Muscle layer of colon (tissue), 2 donors: ENCODE measurements around the gene AK8.
"Not testable (repeated sequence)": the region's sequence is repeated elsewhere in the genome, so short reads cannot be mapped to it uniquely, and the experiment has no call there.

Source experiments
- H3K27ac ChIP-seq: one replicate; pipeline ENCODE4 v1.7.0; 2013; ENCODE audit warnings: low read depth, mild to moderate bottlenecking, low read length, moderate library complexity
- H3K27me3 ChIP-seq, 2 donors: one replicate each; pipeline ENCODE4 v1.7.0; 2013; ENCODE audit warnings: low read length in 2 of 2, mild to moderate bottlenecking in 2 of 2; ENCODE audit not compliant: insufficient read depth in 2 of 2, control insufficient read depth in 1 of 2
- H3K36me3 ChIP-seq: one replicate; pipeline ENCODE4 v1.7.0; 2013; ENCODE audit warnings: mild to moderate bottlenecking, low read length; ENCODE audit not compliant: insufficient read depth
- H3K4me1 ChIP-seq: one replicate; pipeline ENCODE4 v1.7.0; 2013; ENCODE audit warnings: mild to moderate bottlenecking, low read length; ENCODE audit not compliant: insufficient read depth
- H3K4me3 ChIP-seq, 2 donors: one replicate each; pipeline ENCODE4 v1.7.0; 2013; ENCODE audit warnings: low read length in 2 of 2, low read depth in 1 of 2, mild to moderate bottlenecking in 1 of 2, moderate library complexity in 1 of 2
- H3K9ac ChIP-seq: one replicate; pipeline ENCODE4 v1.7.0; 2013; ENCODE audit warnings: low read length
- H3K9me3 ChIP-seq: one replicate; pipeline ENCODE4 v1.7.0; 2013; ENCODE audit warnings: mild to moderate bottlenecking, low read length
- donor health status: abdominal sarcoma.
- donor health status: Adenocarcinoma of cecum.

Gene AK8

GRCh38 chr9:132771752-132772151 is 106.3 kb downstream of the AK8 start:
- not testable (repeated sequence) for H3K9me3 ChIP-seq, H3K4me3 ChIP-seq, H3K27me3 ChIP-seq, H3K27ac ChIP-seq, H3K9ac ChIP-seq, H3K36me3 ChIP-seq, H3K4me1 ChIP-seq

- Histone ChIP-seq H3K27me3 (no peaks in the 10 kb centered on the region), H3K36me3 (no peaks in the 10 kb centered on the region), H3K4me1 (peaks cover 9% of the 10 kb centered on the region), H3K9ac (peak overlapping the region; percentile 41), H3K27ac (peak overlapping the region; percentile 75), H3K9me3 (no peaks in the 10 kb centered on the region), H3K4me3 (peak overlapping the region; percentile 80 to 87)
Observed at GRCh38 chr9:132770770-132771310, 107.2 kb downstream of the AK8 start.

GRCh38 chr9:132769906-132770769 is 107.9 kb downstream of the AK8 start:
- no peaks in the 10 kb centered on the region for H3K27me3 ChIP-seq

GRCh38 chr9:132768932-132769905 is 108.9 kb downstream of the AK8 start:
- Histone ChIP-seq H3K9ac (peak overlapping the region; percentile 97), H3K9me3 (no peaks in the 10 kb centered on the region), H3K36me3 (no peaks in the 10 kb centered on the region), H3K27me3 (no peaks in the 10 kb centered on the region), H3K4me1 (peaks cover 9% of the 10 kb centered on the region), H3K27ac (peak overlapping the region; percentile 75), H3K4me3 (peak overlapping the region; percentile 80 to 87)

More at GRCh38 chr9:132769906-132770769, 107.9 kb downstream of the AK8 start:
- Histone ChIP-seq H3K9ac (peak overlapping the region; percentile 97), H3K4me1 (peaks cover 9% of the 10 kb centered on the region), H3K27ac (peak overlapping the region; percentile 75), H3K9me3 (no peaks in the 10 kb centered on the region), H3K36me3 (no peaks in the 10 kb centered on the region), H3K4me3 (peak overlapping the region; percentile 80 to 87)

GRCh38 chr9:132763574-132763973 is 114.5 kb downstream of the AK8 start:
- H3K27ac ChIP-seq: no peak overlapping the region
- no peaks in the 10 kb centered on the region for H3K27me3 ChIP-seq
- no peaks in the 10 kb centered on the region for H3K9me3 ChIP-seq

GRCh38 chr9:132762896-132763295 is 115.2 kb downstream of the AK8 start:
- H3K9ac ChIP-seq: no peak overlapping the region
- no peaks in the 10 kb centered on the region for H3K4me1 ChIP-seq
- H3K27ac ChIP-seq: no peak overlapping the region
- no peaks in the 10 kb centered on the region for H3K27me3 ChIP-seq
- no peak overlapping the region for H3K4me3 ChIP-seq
- H3K36me3 ChIP-seq: no peaks in the 10 kb centered on the region
- no peaks in the 10 kb centered on the region for H3K9me3 ChIP-seq

More at GRCh38 chr9:132763574-132763973, 114.5 kb downstream of the AK8 start:
- Histone ChIP-seq H3K36me3 (no peaks in the 10 kb centered on the region), H3K9ac (no peak overlapping the region), H3K4me3 (no peak overlapping the region), H3K4me1 (peaks cover 1% of the 10 kb centered on the region)

- Histone ChIP-seq H3K9me3 (no peaks in the 10 kb centered on the region), H3K4me1 (no peaks in the 10 kb centered on the region), H3K36me3 (no peaks in the 10 kb centered on the region), H3K27me3 (no peaks in the 10 kb centered on the region), H3K9ac (no peak overlapping the region), H3K27ac (no peak overlapping the region), H3K4me3 (no peak overlapping the region)
Observed at GRCh38 chr9:132761602-132762001, 116.5 kb downstream of the AK8 start.

- H3K27me3 ChIP-seq: no peaks in the 10 kb centered on the region
Observed at GRCh38 chr9:132760057-132760456, 118.0 kb downstream of the AK8 start.

GRCh38 chr9:132757016-132757415 is 121.1 kb downstream of the AK8 start:
- peaks cover 6% of the 10 kb centered on the region for H3K4me1 ChIP-seq
- H3K36me3 ChIP-seq: no peaks in the 10 kb centered on the region
- H3K4me3 ChIP-seq: no peak overlapping the region
- H3K27ac ChIP-seq: no peak overlapping the region
- H3K9ac ChIP-seq: no peak overlapping the region
- no peaks in the 10 kb centered on the region for H3K9me3 ChIP-seq
- no peaks in the 10 kb centered on the region for H3K27me3 ChIP-seq

More at GRCh38 chr9:132760057-132760456, 118.0 kb downstream of the AK8 start:
- no peak overlapping the region for H3K27ac ChIP-seq
- no peaks in the 10 kb centered on the region for H3K9me3 ChIP-seq
- H3K9ac ChIP-seq: no peak overlapping the region
- no peaks in the 10 kb centered on the region for H3K4me1 ChIP-seq
- H3K36me3 ChIP-seq: no peaks in the 10 kb centered on the region
- no peak overlapping the region for H3K4me3 ChIP-seq

- Histone ChIP-seq H3K36me3 (no peaks in the 10 kb centered on the region), H3K4me1 (peaks cover 6% of the 10 kb centered on the region), H3K9me3 (no peaks in the 10 kb centered on the region), H3K4me3 (no peak overlapping the region), H3K9ac (no peak overlapping the region), H3K27ac (no peak overlapping the region), H3K27me3 (no peaks in the 10 kb centered on the region)
Observed at GRCh38 chr9:132756214-132756845, 121.8 kb downstream of the AK8 start.

- peaks cover 6% of the 10 kb centered on the region for H3K4me1 ChIP-seq
- H3K9me3 ChIP-seq: no peaks in the 10 kb centered on the region
- no peak overlapping the region for H3K9ac ChIP-seq
- no peak overlapping the region for H3K27ac ChIP-seq
- H3K36me3 ChIP-seq: no peaks in the 10 kb centered on the region
- no peaks in the 10 kb centered on the region for H3K27me3 ChIP-seq
- no peak overlapping the region for H3K4me3 ChIP-seq
Observed at GRCh38 chr9:132755096-132755495, 123.0 kb downstream of the AK8 start.
